DND-41 (cell line): ENCODE data around the gene TIPARP.

Experiments used
- EZH2 ChIP-seq: IDR thresholded peaks from 3 replicates; pipeline ENCODE4 v1.6.1; 2012; ENCODE audit warnings: borderline replicate concordance, low read depth, mild to moderate bottlenecking, moderate library complexity, low read length, inconsistent platforms; ENCODE audit not compliant: severe bottlenecking
- TF ChIP-seq, protein P1 (sequence below): IDR thresholded peaks from 2 replicates; pipeline ENCODE4 v1.5.1; 2012; ENCODE audit warnings: borderline replicate concordance, low read length, moderate library complexity, mild to moderate bottlenecking; ENCODE audit not compliant: poor library complexity, severe bottlenecking; ENCODE audit errors: extremely low read depth

DNA sequence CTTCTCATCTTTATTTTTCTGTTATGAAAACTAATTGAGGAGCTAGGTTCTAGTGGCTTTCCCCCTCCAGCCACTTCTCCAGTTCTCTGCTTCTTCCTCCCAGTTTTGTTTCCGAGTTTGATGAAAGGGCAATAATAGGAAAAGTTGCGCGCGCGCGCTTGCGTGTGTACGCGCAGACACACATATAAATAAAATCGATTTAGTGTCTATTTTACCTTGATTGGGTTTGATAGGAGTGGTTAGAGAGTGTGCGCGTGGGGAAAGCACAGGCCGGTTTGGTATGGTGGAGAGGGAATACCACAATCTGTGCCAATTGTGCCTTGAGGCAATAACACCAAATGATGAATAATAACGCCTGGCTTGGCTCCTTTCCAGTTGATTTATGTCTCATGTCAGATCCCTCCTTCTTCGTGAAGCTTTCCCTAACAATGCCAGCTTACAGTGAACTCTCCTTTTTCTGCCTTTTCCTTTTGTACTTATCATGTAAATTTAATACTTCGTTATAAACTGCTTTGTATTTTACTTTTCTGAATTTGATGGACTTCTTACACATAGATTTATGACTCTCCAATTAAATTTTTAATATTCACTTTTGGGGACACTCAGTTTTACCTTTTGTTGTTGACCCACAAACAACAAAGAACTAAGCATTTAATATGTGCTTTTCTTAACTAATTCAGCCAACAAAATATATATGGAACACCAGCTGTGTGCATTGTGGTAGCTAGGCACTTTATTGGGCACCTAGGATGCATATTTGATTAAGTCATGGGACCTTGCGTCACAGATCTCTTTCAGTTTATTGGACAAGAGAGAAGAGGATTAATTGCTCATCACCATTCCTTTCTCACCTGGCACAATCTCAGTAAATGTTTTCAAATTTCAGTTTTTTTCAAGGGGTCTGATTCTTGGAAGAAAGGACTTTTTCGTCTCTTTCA is 1.7 kb downstream of the TIPARP start:
- TF ChIP-seq, protein P1, sequence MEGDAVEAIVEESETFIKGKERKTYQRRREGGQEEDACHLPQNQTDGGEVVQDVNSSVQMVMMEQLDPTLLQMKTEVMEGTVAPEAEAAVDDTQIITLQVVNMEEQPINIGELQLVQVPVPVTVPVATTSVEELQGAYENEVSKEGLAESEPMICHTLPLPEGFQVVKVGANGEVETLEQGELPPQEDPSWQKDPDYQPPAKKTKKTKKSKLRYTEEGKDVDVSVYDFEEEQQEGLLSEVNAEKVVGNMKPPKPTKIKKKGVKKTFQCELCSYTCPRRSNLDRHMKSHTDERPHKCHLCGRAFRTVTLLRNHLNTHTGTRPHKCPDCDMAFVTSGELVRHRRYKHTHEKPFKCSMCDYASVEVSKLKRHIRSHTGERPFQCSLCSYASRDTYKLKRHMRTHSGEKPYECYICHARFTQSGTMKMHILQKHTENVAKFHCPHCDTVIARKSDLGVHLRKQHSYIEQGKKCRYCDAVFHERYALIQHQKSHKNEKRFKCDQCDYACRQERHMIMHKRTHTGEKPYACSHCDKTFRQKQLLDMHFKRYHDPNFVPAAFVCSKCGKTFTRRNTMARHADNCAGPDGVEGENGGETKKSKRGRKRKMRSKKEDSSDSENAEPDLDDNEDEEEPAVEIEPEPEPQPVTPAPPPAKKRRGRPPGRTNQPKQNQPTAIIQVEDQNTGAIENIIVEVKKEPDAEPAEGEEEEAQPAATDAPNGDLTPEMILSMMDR = no peak
- no peak for TF ChIP-seq EZH2
